ENCODE measurements around the gene RDH12.

Gene RDH12

DNA sequence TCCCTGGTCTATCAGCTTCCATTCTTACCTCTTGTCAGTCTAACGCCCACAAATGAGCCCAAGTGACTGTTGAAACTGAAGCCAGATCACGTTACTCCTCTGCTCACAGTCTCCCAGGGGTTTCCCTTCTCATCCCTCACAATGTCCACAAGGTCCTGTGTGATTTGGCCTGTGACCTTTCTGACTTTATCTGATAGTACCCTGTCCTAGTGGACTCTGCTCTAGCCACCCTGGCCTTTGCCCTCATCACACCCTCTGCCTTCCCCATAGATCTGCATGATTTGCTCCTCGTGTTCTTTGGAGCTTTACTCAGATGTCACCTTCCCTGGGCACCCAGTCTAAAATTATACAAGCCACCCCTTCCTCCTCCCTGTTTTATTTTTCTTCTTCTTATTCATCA, 55.5 kb downstream of the RDH12 start:
- no peak for DNase-seq

GRCh38 chr14:67759916-67760315, 58.2 kb downstream of the RDH12 start:
- DNase-seq, result no peak

DNA sequence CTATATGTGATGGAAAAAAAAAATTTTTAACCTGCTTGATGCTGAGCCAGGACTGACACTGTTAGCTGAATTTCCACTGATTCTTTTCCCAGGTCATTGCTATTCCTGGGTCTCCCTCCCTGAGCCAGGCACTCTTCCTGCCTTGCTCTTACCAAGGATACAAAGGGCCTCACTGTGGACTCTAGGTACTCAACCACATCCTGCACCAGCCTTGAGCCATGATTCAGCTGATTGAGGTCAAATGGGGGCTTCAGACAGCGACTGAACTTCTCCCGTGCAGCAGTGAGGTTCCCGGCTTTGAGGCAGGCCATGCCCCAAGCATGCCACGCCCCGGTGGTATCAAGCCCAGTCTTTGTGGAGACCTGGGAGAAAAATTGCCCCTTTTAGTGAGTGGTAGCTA, 60.4 kb downstream of the RDH12 start:
- DNase-seq, result no peak

GRCh38 chr14:67763158-67763822, 61.6 kb downstream of the RDH12 start:
- DNase-seq, result no peak

DNA sequence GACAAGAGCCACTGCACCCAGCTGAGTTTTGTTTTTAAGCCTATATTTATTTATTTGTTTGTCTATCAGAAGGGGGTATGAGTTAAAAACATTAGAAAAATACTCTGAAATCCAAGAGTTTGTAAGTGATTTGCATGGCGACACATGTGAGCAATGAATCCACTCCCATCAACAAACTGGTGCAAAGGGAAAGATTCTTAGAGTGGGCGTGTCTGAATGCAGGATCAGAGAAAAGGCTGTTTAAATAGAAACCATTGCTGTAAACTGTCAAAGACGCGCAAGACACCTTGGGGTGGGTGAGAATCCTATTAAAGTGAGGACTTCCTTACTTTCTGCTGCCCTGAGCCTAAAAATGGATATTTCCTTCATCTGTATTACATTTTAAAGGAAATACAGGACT, 62.8 kb downstream of the RDH12 start:
- DNase-seq, result no peak

GRCh38 chr14:67765192-67765834, 63.6 kb downstream of the RDH12 start:
- DNase-seq, result no peak

- no peak for DNase-seq
Observed at GRCh38 chr14:67766035-67766680, 64.5 kb downstream of the RDH12 start.

DNA sequence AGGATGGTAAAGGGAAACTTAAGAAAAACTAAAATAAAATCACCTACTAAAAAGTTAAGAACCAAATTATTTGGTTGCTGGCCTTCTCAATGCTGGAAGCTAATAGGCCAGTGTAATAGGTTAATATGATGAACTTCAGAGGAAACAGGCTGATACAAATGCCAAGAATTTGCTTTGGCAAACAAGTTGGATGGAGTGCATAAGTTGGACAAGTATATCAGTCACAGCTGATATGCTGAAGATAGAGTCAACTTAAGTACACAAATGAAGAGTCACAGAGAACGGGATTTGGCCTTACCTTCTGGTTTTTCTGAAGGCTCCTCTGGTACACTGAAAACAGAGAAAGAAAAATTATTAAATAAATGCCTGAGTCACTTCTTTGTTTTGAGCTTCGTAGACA, 66.5 kb downstream of the RDH12 start:
- DNase-seq, result no peak

DNA sequence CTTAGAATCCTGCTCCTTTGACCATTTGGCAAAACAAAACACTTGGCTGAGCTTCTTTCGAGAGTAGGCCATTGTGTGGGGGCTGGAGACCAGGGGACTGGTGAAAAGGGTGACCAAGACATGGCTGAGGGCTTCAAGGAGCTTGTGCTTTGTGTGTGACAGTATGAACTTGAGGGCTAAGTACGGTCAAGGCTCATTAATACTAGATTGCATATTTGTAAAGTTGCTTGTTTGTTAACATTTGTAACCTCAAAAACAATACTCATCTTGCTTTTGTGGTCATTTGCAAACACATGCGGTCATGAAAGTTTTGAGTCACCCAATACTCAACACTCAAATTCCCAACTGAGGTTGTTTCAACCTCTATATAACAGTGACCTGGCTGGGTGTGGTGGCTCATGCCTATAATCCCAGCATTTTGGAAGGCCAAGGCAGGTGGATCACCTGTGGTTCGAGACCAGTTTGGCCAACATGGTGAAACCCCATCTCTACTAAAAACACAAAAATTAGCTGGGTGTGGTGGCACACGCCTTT, 72.2 kb downstream of the RDH12 start:
- DNase-seq, result no peak

DNA sequence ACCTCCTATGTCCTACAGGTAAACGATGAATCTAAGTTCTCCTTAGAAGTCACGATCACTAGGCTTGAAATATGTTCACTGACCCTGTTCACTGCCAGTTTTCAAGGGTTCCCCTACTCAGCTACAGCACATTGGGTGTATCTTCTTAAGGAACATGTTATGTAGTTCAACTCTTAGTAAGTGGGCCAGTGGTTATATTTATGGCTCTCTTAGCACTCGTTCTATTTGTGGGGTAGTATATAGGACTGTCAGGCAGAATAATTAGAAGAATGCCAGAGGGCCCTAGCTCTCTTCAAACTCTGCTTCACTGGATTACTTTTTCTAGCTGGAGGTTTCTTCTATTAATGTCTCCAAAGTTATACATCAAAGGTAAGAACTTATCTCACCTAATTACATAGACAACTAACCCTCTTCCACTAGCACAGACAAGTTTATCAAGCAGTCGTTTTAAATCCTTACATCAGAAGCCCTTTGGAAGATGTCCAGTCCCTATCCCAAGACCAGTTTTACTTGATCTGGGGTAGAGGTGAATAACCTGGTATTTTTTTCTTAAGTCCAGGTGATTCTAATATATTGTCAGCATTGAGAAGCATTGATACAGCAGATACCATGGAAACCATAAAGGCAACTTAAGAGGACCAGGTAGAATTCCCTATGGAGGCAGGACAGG, 75.1 kb downstream of the RDH12 start:
- DNase-seq, result no peak

- no peak for DNase-seq
Observed at GRCh38 chr14:67778792-67779191, 77.1 kb downstream of the RDH12 start.

DNA sequence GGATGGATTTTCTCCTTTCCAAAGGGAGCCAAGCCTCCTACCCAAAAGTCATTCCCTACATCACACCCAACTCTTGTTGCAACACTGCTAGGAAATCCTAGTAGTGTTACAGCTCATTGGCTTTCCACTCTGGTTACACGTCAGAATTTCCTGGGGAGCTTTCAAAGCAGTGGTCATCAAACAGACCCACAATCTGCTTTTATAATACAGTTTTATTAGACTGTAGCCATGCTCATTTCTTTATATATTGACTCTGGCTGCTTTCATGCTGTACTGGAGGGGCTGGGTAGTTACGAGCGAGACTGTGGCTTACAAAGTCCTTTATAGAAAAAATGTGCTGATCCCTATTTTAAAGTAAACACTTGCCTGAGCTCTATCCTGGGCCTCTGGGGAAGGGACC, 80.4 kb downstream of the RDH12 start:
- no peak for DNase-seq

Data from NCI-H146 (cell line).